HG03175 (cell line): Measurements from ENCODE around the gene GREB1L.
"Not testable (repeated sequence)": the region's sequence is repeated elsewhere in the genome, so short reads cannot be mapped to it uniquely, and the experiment has no call there.

Experiments used
- ATAC-seq: cut with Tn5 transposase; IDR thresholded peaks from one replicate; pipeline ENCODE4 v1.9.1; 2021; ENCODE audit warnings: mild to moderate bottlenecking, moderate library complexity; ENCODE audit not compliant: unreplicated experiment

Gene GREB1L

GRCh38 chr18:21303895-21304294, 61.9 kb downstream of the GREB1L start:
- no peak for ATAC-seq

GRCh38 chr18:21305621-21306020, 63.6 kb downstream of the GREB1L start:
- no peak for ATAC-seq

- ATAC-seq, result no peak
These were observed 64.3 kb downstream of the GREB1L start for GRCh38 chr18:21306368-21306767.

- ATAC-seq, result no peak
These were observed 65.5 kb downstream of the GREB1L start for GRCh38 chr18:21307578-21307977.

- no peak for ATAC-seq
These were observed 67.2 kb downstream of the GREB1L start for GRCh38 chr18:21309248-21309647.

- ATAC-seq, result not testable (repeated sequence)
These were observed 69.9 kb downstream of the GREB1L start for GRCh38 chr18:21311980-21312379.

GRCh38 chr18:21313576-21313975, 71.5 kb downstream of the GREB1L start:
- ATAC-seq, result no peak

- ATAC-seq, result no peak
These were observed 72.7 kb downstream of the GREB1L start for GRCh38 chr18:21314724-21315123.

- ATAC-seq, result not testable (repeated sequence)
These were observed 73.1 kb downstream of the GREB1L start for GRCh38 chr18:21315126-21315525.

- no peak for ATAC-seq
These were observed 73.7 kb downstream of the GREB1L start for GRCh38 chr18:21315741-21316197.

- no peak for ATAC-seq
These were observed 74.3 kb downstream of the GREB1L start for GRCh38 chr18:21316296-21316695.

GRCh38 chr18:21321711-21322110, 79.7 kb downstream of the GREB1L start:
- ATAC-seq, result no peak

GRCh38 chr18:21327101-21327500, 85.1 kb downstream of the GREB1L start:
- no peak for ATAC-seq

GRCh38 chr18:21330122-21330701, 88.2 kb downstream of the GREB1L start:
- no peak for ATAC-seq

- ATAC-seq, result no peak
These were observed 89.0 kb downstream of the GREB1L start for GRCh38 chr18:21331065-21331464.

GRCh38 chr18:21335927-21336488, 94.0 kb downstream of the GREB1L start:
- ATAC-seq, result no peak

- ATAC-seq, result no peak
These were observed 94.8 kb downstream of the GREB1L start for GRCh38 chr18:21336846-21337245.

GRCh38 chr18:21341141-21341540, 99.1 kb downstream of the GREB1L start:
- ATAC-seq, result no peak

- no peak for ATAC-seq
These were observed 100.3 kb downstream of the GREB1L start for GRCh38 chr18:21342372-21342771.

- ATAC-seq, result no peak
These were observed 102.8 kb downstream of the GREB1L start for GRCh38 chr18:21344860-21345259.

GRCh38 chr18:21345840-21346239, 103.8 kb downstream of the GREB1L start:
- ATAC-seq, result no peak

- no peak for ATAC-seq
These were observed 117.7 kb downstream of the GREB1L start for GRCh38 chr18:21359746-21360145.

GRCh38 chr18:21361307-21361880, 119.4 kb downstream of the GREB1L start:
- no peak for ATAC-seq
